HG03571 (cell line): ENCODE data around the gene PDCD2L.
A peak's percentile ranks its signal among the peaks of the same experiment; 100 is the strongest.
"Not testable (repeated sequence)": the region's sequence is repeated elsewhere in the genome, so short reads cannot be mapped to it uniquely, and the experiment has no call there.

Experiments
- ATAC-seq: cut with Tn5 transposase; IDR thresholded peaks from one replicate; pipeline ENCODE4 v1.9.1; 2021; ENCODE audit not compliant: unreplicated experiment

The PDCD2L gene, protein sequence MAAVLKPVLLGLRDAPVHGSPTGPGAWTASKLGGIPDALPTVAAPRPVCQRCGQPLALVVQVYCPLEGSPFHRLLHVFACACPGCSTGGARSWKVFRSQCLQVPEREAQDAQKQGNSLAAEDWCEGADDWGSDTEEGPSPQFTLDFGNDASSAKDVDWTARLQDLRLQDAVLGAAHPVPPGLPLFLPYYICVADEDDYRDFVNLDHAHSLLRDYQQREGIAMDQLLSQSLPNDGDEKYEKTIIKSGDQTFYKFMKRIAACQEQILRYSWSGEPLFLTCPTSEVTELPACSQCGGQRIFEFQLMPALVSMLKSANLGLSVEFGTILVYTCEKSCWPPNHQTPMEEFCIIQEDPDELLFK

GRCh38 chr19:34404109-34404909 lies at the start of gene PDCD2L:
TSS of gene PDCD2L (plus strand) at chr19:34404399. CDS start at chr19:34404431, 32 bp downstream.
- ATAC-seq = peak; percentile 75

GRCh38 chr19:34355201-34355600 lies 49.0 kb upstream of the PDCD2L start:
- ATAC-seq = no peak

GRCh38 chr19:34356875-34357274 lies 47.3 kb upstream of the PDCD2L start:
- no peak for ATAC-seq

DNA sequence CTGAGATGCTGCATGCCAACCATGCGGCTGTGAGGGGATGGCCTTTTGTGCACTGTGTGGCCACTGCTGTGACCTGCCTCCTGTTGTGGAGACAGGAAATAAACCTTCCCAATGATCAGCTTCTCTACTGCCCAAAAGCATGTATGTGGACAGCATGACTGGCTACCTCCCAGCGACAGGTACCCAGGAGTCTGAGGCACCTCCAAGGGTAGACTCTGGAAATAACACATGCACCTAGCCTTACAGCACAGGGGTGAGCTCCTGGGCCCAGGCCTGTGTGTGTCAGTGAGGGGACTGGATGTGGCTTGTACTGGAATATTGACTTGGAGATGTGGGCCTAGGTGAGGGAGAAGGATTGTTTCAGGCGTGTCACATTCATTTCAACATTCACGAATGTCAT lies 46.8 kb upstream of the PDCD2L start:
- ATAC-seq = no peak

DNA sequence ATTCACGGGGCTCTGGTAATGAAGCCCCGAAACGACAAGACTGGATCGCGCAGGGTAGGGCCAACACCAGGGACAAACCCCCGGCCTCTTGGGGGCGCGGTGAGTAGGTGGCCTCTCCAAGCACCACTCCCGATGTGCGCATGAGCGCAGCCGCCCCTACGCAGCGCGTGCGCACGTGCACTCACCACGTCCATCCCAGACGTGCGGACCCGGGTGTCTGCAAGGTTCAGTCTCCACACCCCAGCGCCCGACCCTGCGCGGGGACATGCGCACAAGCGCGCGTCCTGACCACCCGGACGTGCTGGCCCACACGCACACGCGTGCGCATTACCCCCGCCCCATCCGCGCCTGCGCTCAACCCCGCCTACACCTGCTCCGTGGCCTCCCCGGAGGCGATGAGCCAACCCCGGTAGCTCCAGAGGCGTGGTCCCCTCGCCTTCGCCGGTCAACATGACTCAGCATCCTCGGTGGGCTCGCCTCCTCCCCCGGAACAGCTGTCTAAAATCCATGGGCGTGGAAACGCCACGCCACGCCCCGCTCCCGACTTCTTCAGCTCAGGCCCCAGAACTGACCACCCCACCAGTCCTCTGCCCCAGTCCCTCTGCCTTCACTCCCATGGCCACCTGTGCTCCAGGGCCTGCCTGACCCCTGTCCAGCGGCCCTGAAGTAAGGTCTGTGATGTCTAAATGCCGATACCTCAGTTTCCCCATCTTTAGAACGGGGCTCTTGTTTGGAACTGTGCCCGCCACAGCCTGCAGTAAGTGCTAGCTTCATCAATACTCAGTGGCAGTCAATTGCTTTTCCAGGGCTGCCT lies 44.9 kb upstream of the PDCD2L start:
- ATAC-seq = peak; percentile 90

GRCh38 chr19:34359954-34360315 lies 44.3 kb upstream of the PDCD2L start:
- ATAC-seq = no peak

- no peak for ATAC-seq
These were observed 43.8 kb upstream of the PDCD2L start for GRCh38 chr19:34360354-34360909.

DNA sequence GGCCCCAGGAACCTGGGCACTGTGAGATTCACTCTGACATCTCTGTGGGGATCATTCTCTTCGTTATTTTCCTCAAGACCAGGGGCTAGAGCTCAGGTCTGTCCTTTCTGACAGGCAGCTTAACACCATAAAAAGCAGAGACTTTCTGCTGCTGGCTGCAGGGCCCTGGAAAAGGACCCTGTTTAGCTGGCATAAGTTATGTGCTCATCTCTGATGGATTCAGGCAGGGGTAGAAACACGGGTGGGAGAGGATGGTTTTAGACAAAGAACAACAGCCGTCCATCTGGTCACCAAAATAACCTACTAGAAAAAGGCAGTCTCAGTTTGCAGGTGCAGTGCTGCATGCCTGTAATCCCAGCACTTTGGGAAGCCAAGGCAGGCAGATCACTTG lies 41.5 kb upstream of the PDCD2L start:
- no peak for ATAC-seq

- ATAC-seq = no peak
These were observed 41.1 kb upstream of the PDCD2L start for GRCh38 chr19:34363094-34363493.

DNA sequence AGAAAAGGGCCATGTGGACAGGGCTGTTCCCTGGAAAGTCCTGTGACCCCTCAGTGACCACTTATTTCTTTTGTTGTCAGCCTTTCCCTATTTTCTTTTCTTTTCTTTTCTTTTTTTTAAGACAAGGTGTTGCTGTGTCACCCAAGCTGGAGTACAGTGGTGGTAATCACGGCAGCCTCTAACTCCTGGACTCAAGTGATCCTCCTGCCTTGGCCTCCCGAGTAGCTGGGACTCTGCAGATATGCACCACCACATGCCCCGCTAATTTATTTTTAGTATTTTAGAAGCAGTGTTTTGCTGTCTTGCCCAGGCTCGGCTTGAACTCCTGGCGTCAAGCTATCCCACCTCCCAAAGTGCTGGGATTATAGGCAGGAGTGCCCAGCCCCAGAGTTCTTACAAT lies 40.3 kb upstream of the PDCD2L start:
- no peak for ATAC-seq

GRCh38 chr19:34364462-34364829 lies 39.8 kb upstream of the PDCD2L start:
- no peak for ATAC-seq

DNA sequence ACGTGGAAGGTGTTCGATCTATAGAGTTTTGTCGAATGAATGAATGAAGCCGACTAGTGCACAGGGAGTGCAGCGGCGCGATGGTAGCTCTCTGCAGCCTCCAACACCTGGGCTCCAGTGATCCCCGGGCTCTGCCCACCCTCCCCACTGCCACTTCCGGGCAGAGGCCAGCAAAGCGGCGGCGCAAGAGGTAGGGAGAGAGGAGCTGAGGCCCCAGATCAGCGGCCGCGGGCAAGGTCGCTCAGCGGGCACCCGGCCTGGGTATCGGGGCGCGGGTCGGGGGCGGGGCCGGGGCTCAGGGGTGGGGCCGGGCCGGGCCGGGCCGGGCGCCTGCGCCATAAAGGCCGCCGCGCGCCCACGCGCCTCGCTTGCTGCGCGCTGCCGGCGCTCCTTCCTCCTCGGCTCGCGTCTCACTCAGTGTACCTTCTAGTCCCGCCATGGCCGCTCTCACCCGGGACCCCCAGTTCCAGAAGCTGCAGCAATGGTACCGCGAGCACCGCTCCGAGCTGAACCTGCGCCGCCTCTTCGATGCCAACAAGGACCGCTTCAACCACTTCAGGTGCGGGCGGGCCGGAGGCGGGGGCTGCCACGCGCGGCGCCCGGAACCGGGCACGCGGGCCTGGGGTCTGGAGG lies 39.3 kb upstream of the PDCD2L start, which contains the start of gene GPI:
Gene GPI, plus strand, starts transcription at position 367 of the 633 bp plus-strand sequence. Its CDS starts 71 bp downstream, at position 438.
- peak; percentile 63 for ATAC-seq

DNA sequence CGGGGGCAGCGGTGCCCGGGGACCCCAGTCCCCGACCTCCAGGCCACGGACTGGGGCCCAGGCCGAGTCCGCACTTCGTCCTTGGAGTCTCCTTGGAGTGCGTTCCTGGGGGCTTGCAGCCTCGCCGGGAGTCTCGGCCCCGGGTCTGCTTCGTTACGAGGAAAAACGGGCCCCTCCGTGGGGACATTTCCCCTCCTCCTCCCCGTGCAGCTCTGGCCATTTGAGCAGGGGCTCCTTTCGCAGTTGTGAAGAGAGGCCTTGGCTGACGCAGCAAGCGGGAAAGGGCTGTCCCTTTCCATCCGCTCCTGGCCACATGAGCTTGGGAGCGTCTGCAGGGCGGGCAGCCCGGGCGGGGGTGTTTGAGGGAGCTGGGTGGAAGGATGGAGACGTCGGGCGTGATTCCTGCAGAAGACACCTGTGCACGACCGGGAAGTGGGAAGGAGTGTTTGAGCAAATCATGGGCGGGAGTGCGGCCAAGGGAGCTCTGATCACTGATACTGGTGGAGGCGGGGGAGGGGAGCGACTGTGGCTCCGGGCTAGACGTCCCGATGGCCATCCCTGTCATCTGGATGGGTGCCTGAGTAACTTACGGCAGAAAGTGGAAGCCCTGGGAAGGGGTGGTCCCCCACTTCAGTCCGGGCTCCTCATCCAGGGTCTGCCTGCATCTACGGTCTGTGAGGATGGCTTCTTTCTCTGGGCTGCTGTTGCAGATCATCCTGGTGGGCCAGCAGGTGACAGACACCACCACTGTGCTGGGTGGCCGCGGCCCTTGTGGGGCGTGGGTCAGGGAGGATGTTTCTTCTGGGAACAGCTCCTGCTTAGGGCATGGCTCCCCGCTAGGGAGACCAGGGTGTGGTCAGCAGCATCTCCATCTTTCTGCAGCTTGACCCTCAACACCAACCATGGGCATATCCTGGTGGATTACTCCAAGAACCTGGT lies 38.5 kb upstream of the PDCD2L start:
- no peak for ATAC-seq

GRCh38 chr19:34366738-34367623 lies 37.2 kb upstream of the PDCD2L start:
- no peak for ATAC-seq

GRCh38 chr19:34367624-34367957 lies 36.6 kb upstream of the PDCD2L start:
- no peak for ATAC-seq

GRCh38 chr19:34368338-34368737 lies 35.9 kb upstream of the PDCD2L start:
- ATAC-seq = no peak

GRCh38 chr19:34369166-34369565 lies 35.0 kb upstream of the PDCD2L start:
- not testable (repeated sequence) for ATAC-seq

GRCh38 chr19:34370117-34370516 lies 34.1 kb upstream of the PDCD2L start:
- no peak for ATAC-seq

DNA sequence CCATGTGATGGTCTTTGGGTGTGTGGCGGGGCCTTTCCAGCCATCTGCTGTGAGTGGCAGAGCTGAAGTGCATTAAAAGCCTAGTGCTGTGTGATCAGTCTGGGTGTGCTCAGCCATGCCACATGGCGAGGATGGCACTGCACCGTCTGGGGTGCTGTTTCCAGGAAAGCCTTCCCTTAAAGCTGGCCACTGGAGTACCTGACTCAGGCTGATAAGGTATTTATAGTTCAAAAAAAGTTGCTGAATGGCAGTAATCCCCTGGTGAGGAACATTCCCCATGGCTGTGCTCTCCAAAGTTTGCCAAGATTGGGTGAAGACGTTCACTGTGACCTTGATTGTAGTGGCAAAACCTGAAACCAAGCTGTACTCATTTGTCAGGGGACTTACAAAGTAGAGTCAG lies 33.2 kb upstream of the PDCD2L start:
- no peak for ATAC-seq
